GM12892 (cell line): ENCODE data around the gene MAD2L2.

Experiments
- POLR2A ChIP-seq: IDR thresholded peaks from 2 replicates; pipeline ENCODE4 v1.6.1; 2011; ENCODE audit warnings: low read depth, low read length, control low read depth
- POLR2AphosphoS5 ChIP-seq: IDR thresholded peaks from 2 replicates; pipeline ENCODE4 v1.6.1; 2011; ENCODE audit warnings: low read depth, low read length, control low read depth
- TAF1 ChIP-seq: IDR thresholded peaks from 2 replicates; pipeline ENCODE4 v1.6.1; 2011; ENCODE audit warnings: low read depth, mild to moderate bottlenecking, control low read depth, low read length, borderline replicate concordance

DNA sequence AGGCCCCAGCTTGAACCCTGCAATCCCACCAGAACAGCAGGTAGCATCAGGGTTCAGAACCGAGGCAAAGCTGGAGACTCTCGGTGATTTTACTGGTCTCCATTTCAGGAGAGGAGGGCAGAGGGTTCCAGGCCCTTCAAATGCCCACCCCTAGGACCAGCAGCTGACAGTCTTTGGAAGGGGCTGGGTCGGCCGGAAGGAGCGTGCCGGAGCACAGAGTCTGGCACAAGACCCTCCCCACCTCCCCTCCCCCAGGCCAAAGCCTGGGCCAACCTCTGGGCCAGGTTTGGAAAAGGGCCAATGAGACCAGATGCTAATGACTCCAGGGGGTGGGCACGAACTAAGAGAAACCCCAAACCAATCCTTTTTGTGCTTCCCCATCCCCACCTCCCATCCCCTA is 33.6 kb downstream of the MAD2L2 start:
- no peak for TF ChIP-seq POLR2A
- no peak for TF ChIP-seq POLR2AphosphoS5
- TF ChIP-seq TAF1 = no peak
